HEK293 (cell line): ENCODE measurements around the gene SPON1.

Experiments
- CTCF ChIA-PET: fragments of 350-600 bp; formaldehyde crosslinking; extraction: SDS; loops from one replicate; lab custom pipeline; 2021; ENCODE audit warnings: antibody characterized with exemption; lab: Yijun Ruan, JAX
- POLR2A ChIA-PET: fragments of 300-600 bp; formaldehyde crosslinking; extraction: SDS; loops from one replicate; lab custom pipeline; 2020; ENCODE audit warnings: antibody characterized with exemption, inconsistent platforms; lab: Yijun Ruan, JAX
- H3K27ac ChIP-seq: fragments of 200-500 bp; sonication (Bioruptor generic); 2 replicates; pipeline ENCODE4 v1.5.1; 2014; ENCODE audit warnings: low read depth, low read length, control low read depth, inconsistent platforms; ENCODE audit errors: extremely low read depth
- H3K36me3 ChIP-seq, 2 experiments: fragments of 200-500 bp in 1 of 2; sonication (Bioruptor generic) in 1 of 2; 1 replicate in 1 of 2; 2 replicates in 1 of 2; pipeline ENCODE4 v1.5.1; 2014 to 2017; ENCODE audit warnings: inconsistent platforms in 2 of 2, low read length in 2 of 2; ENCODE audit not compliant: control insufficient read depth in 2 of 2, insufficient read depth in 1 of 2
- H3K4me1 ChIP-seq: fragments of 200-500 bp; sonication (Bioruptor generic); 2 replicates; pipeline ENCODE4 v1.5.1; 2014; ENCODE audit warnings: mild to moderate bottlenecking, low read length, inconsistent platforms; ENCODE audit not compliant: control insufficient read depth, insufficient read depth
- H3K4me3 ChIP-seq: 2 replicates; pipeline ENCODE4 v1.5.1; 2011; ENCODE audit warnings: low read depth, mild to moderate bottlenecking, control low read depth, low read length, moderate library complexity
- H3K9me3 ChIP-seq: fragments of 200-500 bp; sonication (Bioruptor generic); 2 replicates; pipeline ENCODE4 v1.5.1; 2014; ENCODE audit warnings: low read depth, low read length, inconsistent platforms; ENCODE audit not compliant: control insufficient read depth, insufficient read depth
- BCL11B ChIP-seq: fragments of 450-650 bp; formaldehyde crosslinking; IDR thresholded peaks from 2 replicates; pipeline ENCODE4 v1.5.1; 2016; ENCODE audit warnings: low read depth, missing biosample characterization, missing genetic modification characterization
- CTCF ChIP-seq: fragments of 450-650 bp; formaldehyde crosslinking; IDR thresholded peaks from 2 replicates; pipeline ENCODE4 v1.5.1; 2016; ENCODE audit warnings: missing biosample characterization, missing genetic modification characterization
- EGR2 ChIP-seq: fragments of 450-650 bp; formaldehyde crosslinking; IDR thresholded peaks from 2 replicates; pipeline ENCODE4 v1.5.1; 2016; ENCODE audit warnings: low read depth, missing biosample characterization, missing genetic modification characterization
- HOXC10 ChIP-seq: sonication (generic); formaldehyde crosslinking; IDR thresholded peaks from 2 replicates; pipeline ENCODE4 v1.8.1; 2023; ENCODE audit warnings: mild to moderate bottlenecking, missing genetic modification reagents
- KLF16 ChIP-seq: fragments of 450-650 bp; formaldehyde crosslinking; IDR thresholded peaks from 2 replicates; pipeline ENCODE4 v1.5.1; 2017; ENCODE audit warnings: missing biosample characterization, missing genetic modification characterization
- KLF8 ChIP-seq: fragments of 450-650 bp; formaldehyde crosslinking; IDR thresholded peaks from 2 replicates; pipeline ENCODE4 v1.5.1; 2016; ENCODE audit warnings: missing biosample characterization, missing genetic modification characterization
- MYNN ChIP-seq: fragments of 450-650 bp; formaldehyde crosslinking; IDR thresholded peaks from 2 replicates; pipeline ENCODE4 v1.5.1; 2016; ENCODE audit warnings: missing biosample characterization, missing genetic modification characterization, borderline replicate concordance
- SP2 ChIP-seq: fragments of 450-650 bp; formaldehyde crosslinking; IDR thresholded peaks from 2 replicates; pipeline ENCODE4 v1.5.1; 2016; ENCODE audit warnings: missing biosample characterization, missing genetic modification characterization
- SP7 ChIP-seq: fragments of 450-650 bp; formaldehyde crosslinking; IDR thresholded peaks from 2 replicates; pipeline ENCODE4 v1.5.1; 2016; ENCODE audit warnings: missing biosample characterization, missing genetic modification characterization
- WT1 ChIP-seq: fragments of 450-650 bp; formaldehyde crosslinking; IDR thresholded peaks from 2 replicates; pipeline ENCODE4 v1.5.1; 2016; ENCODE audit warnings: missing biosample characterization, missing genetic modification characterization
- ZBTB48 ChIP-seq: fragments of 450-650 bp; formaldehyde crosslinking; IDR thresholded peaks from 2 replicates; pipeline ENCODE4 v1.5.1; 2016; ENCODE audit warnings: missing biosample characterization, missing genetic modification characterization
- ZBTB7A ChIP-seq: fragments of 450-650 bp; formaldehyde crosslinking; IDR thresholded peaks from 2 replicates; pipeline ENCODE4 v1.5.1; 2016; ENCODE audit warnings: low read depth, missing biosample characterization, missing genetic modification characterization
- ZFP3 ChIP-seq: fragments of 450-650 bp; formaldehyde crosslinking; IDR thresholded peaks from 2 replicates; pipeline ENCODE4 v1.5.1; 2016; ENCODE audit warnings: low read depth, missing biosample characterization, missing genetic modification characterization
- ZNF132 ChIP-seq: fragments of 450-650 bp; formaldehyde crosslinking; IDR thresholded peaks from 2 replicates; pipeline ENCODE4 v1.5.1; 2017; ENCODE audit warnings: missing biosample characterization, missing genetic modification characterization, borderline replicate concordance
- ZNF184 ChIP-seq: fragments of 450-650 bp; IDR thresholded peaks from 2 replicates; pipeline ENCODE4 v1.5.1; 2018; ENCODE audit warnings: missing biosample characterization, mild to moderate bottlenecking, missing genetic modification characterization
- ZNF26 ChIP-seq: fragments of 450-650 bp; formaldehyde crosslinking; IDR thresholded peaks from 2 replicates; pipeline ENCODE4 v1.5.1; 2016; ENCODE audit warnings: missing biosample characterization, missing genetic modification characterization
- ZNF558 ChIP-seq: fragments of 450-650 bp; formaldehyde crosslinking; IDR thresholded peaks from 2 replicates; pipeline ENCODE4 v1.5.1; 2016; ENCODE audit warnings: missing biosample characterization, missing genetic modification characterization
- ZNF560 ChIP-seq: fragments of 450-650 bp; formaldehyde crosslinking; IDR thresholded peaks from 2 replicates; pipeline ENCODE4 v1.5.1; 2017; ENCODE audit warnings: missing biosample characterization, missing genetic modification characterization, borderline replicate concordance
- ZNF571 ChIP-seq: fragments of 450-650 bp; formaldehyde crosslinking; IDR thresholded peaks from 2 replicates; pipeline ENCODE4 v1.5.0; 2017; ENCODE audit warnings: missing biosample characterization, missing genetic modification characterization
- ZNF580 ChIP-seq: fragments of 450-650 bp; formaldehyde crosslinking; IDR thresholded peaks from 2 replicates; pipeline ENCODE4 v1.5.1; 2016; ENCODE audit warnings: missing biosample characterization, missing genetic modification characterization
- ZNF629 ChIP-seq: fragments of 450-650 bp; formaldehyde crosslinking; IDR thresholded peaks from 2 replicates; pipeline ENCODE4 v1.5.1; 2017; ENCODE audit warnings: missing biosample characterization, missing genetic modification characterization
- ZNF776 ChIP-seq: fragments of 450-650 bp; formaldehyde crosslinking; IDR thresholded peaks from 2 replicates; pipeline ENCODE4 v1.5.0; 2017; ENCODE audit warnings: missing biosample characterization, missing genetic modification characterization, borderline replicate concordance
- ZNF792 ChIP-seq: fragments of 450-650 bp; formaldehyde crosslinking; IDR thresholded peaks from 2 replicates; pipeline ENCODE4 v1.5.1; 2016; ENCODE audit warnings: missing biosample characterization, missing genetic modification characterization
- ZSCAN16 ChIP-seq: fragments of 450-650 bp; formaldehyde crosslinking; IDR thresholded peaks from 2 replicates; pipeline ENCODE4 v1.5.1; 2016; ENCODE audit warnings: missing biosample characterization, missing genetic modification characterization
- ZSCAN23 ChIP-seq: fragments of 450-650 bp; formaldehyde crosslinking; IDR thresholded peaks from 2 replicates; pipeline ENCODE4 v1.5.1; 2016; ENCODE audit warnings: missing biosample characterization, missing genetic modification characterization
- TF ChIP-seq, protein P1 (sequence below): fragments of 450-650 bp; formaldehyde crosslinking; IDR thresholded peaks from 2 replicates; pipeline ENCODE4 v1.5.1; 2016; ENCODE audit warnings: missing biosample characterization, missing genetic modification characterization, low read depth
- TF ChIP-seq, protein P2 (sequence below): fragments of 450-650 bp; formaldehyde crosslinking; IDR thresholded peaks from 2 replicates; pipeline ENCODE4 v1.5.1; 2016; ENCODE audit warnings: missing biosample characterization, missing genetic modification characterization

SPON1 gene

GRCh38 chr11:14027525-14027924 is 65.0 kb downstream of the SPON1 start:
- Histone ChIP-seq H3K36me3 (no peaks in the 10 kb centered on the region), H3K4me1 (peaks cover 3% of the 10 kb centered on the region), H3K27ac (no peak overlapping the region), H3K9me3 (no peaks in the 10 kb centered on the region), H3K4me3 (no peak overlapping the region)
- ChIA-PET CTCF (no interaction called here), POLR2A (no interaction called here)
- TF ChIP-seq KLF16 (tag by site-specific recombination) (no peak), ZNF26 (tag by site-specific recombination) (no peak), ZNF184 (tag by site-specific recombination) (no peak), ZFP3 (tag by site-specific recombination) (no peak), ZSCAN23 (tag by site-specific recombination) (no peak), BCL11B (no peak), ZNF571 (no peak), HOXC10 (CRISPR knock-in tag) (no peak), SP7 (no peak)

- POLR2A ChIA-PET = no interaction called here
- H3K27ac ChIP-seq = no peak overlapping the region
- TF ChIP-seq ZNF776 (tag by site-specific recombination) = no peak
- TF ChIP-seq CTCF (tag by site-specific recombination) = no peak
- no peak for TF ChIP-seq ZNF558 (tag by site-specific recombination)
- TF ChIP-seq MYNN = no peak
- no peak for TF ChIP-seq EGR2 (tag by site-specific recombination)
- TF ChIP-seq, protein P1, sequence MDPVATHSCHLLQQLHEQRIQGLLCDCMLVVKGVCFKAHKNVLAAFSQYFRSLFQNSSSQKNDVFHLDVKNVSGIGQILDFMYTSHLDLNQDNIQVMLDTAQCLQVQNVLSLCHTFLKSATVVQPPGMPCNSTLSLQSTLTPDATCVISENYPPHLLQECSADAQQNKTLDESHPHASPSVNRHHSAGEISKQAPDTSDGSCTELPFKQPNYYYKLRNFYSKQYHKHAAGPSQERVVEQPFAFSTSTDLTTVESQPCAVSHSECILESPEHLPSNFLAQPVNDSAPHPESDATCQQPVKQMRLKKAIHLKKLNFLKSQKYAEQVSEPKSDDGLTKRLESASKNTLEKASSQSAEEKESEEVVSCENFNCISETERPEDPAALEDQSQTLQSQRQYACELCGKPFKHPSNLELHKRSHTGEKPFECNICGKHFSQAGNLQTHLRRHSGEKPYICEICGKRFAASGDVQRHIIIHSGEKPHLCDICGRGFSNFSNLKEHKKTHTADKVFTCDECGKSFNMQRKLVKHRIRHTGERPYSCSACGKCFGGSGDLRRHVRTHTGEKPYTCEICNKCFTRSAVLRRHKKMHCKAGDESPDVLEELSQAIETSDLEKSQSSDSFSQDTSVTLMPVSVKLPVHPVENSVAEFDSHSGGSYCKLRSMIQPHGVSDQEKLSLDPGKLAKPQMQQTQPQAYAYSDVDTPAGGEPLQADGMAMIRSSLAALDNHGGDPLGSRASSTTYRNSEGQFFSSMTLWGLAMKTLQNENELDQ (tag by site-specific recombination) = no peak
- TF ChIP-seq ZNF792 = no peak
- TF ChIP-seq, protein P2, sequence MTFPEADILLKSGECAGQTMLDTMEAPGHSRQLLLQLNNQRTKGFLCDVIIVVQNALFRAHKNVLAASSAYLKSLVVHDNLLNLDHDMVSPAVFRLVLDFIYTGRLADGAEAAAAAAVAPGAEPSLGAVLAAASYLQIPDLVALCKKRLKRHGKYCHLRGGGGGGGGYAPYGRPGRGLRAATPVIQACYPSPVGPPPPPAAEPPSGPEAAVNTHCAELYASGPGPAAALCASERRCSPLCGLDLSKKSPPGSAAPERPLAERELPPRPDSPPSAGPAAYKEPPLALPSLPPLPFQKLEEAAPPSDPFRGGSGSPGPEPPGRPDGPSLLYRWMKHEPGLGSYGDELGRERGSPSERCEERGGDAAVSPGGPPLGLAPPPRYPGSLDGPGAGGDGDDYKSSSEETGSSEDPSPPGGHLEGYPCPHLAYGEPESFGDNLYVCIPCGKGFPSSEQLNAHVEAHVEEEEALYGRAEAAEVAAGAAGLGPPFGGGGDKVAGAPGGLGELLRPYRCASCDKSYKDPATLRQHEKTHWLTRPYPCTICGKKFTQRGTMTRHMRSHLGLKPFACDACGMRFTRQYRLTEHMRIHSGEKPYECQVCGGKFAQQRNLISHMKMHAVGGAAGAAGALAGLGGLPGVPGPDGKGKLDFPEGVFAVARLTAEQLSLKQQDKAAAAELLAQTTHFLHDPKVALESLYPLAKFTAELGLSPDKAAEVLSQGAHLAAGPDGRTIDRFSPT = no peak
- TF ChIP-seq WT1 (tag by site-specific recombination) = no peak
- TF ChIP-seq ZNF560 (tag by site-specific recombination) = no peak
- no peak for TF ChIP-seq ZNF26 (tag by site-specific recombination)
- no peak for TF ChIP-seq ZNF629 (tag by site-specific recombination)
- no peak for TF ChIP-seq HOXC10 (CRISPR knock-in tag)
- TF ChIP-seq ZSCAN16 = no peak
- TF ChIP-seq ZNF580 (tag by site-specific recombination) = no peak
- TF ChIP-seq SP2 (tag by site-specific recombination) = no peak
- TF ChIP-seq ZBTB48 = no peak
- no peak for TF ChIP-seq ZBTB7A (tag by site-specific recombination)
- TF ChIP-seq KLF8 (tag by site-specific recombination) = no peak
- no peak for TF ChIP-seq ZNF132
- no peak overlapping the region for H3K4me3 ChIP-seq
- H3K36me3 ChIP-seq = no peaks in the 10 kb centered on the region
- H3K9me3 ChIP-seq = no peaks in the 10 kb centered on the region
- CTCF ChIA-PET = no interaction called here
- H3K4me1 ChIP-seq = peaks cover 3% of the 10 kb centered on the region
These were observed 66.9 kb downstream of the SPON1 start for GRCh38 chr11:14029440-14029839.
